HG02981 (cell line): ENCODE measurements around the gene SLC2A8.

Experiments used
- ATAC-seq: cut with Tn5 transposase; IDR thresholded peaks from one replicate; pipeline ENCODE4 v1.9.1; 2021; ENCODE audit warnings: mild to moderate bottlenecking, moderate library complexity; ENCODE audit not compliant: unreplicated experiment

SLC2A8 gene

DNA sequence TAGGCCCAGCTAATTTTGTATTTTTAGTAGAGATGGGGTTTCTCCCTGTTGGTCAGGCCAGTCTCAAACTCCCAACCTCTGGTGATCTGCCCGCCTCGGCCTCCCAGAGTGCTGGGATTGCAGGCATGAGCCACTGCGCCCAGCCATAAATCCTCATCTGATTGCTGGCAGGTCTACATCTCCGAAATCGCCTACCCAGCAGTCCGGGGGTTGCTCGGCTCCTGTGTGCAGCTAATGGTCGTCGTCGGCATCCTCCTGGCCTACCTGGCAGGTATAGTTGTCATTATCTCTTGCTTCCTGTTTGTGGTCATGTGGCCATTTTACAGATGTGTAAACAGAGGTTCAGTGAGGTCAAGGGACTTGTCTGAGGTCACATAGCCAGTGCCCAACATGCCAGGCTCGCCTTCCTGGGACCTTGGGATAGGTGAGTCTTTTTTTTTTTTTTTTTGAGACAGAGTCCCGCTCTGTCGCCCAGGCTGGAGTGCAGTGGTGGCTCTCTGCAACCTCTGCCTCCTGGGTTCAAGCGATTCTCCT is 2.8 kb downstream of the SLC2A8 start:
- ATAC-seq = no peak

DNA sequence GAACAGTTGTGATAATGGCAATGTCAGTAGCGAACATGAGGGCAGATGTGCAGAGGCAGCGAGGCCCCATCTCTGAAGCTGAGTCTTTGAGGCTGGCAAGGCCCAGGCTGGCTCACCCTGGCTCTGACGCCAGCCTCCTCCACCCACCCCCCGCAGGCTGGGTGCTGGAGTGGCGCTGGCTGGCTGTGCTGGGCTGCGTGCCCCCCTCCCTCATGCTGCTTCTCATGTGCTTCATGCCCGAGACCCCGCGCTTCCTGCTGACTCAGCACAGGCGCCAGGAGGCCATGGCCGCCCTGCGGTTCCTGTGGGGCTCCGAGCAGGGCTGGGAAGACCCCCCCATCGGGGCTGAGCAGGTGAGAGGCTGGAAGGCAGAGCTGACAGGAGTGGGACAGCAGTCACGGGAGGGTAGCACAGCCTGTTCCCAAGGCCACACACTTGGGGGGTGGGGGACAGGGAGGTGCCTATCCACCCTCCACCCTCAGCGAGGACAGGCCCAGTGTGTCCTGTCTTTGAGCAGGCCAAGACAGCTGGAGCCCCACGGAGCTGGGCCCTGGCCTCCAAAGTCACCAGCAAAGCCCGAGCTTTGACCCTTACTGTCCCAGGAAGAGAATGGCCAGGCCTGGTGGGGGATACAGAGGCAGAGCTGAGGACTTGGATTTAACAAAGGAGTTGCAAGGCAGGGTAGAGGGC is 5.6 kb downstream of the SLC2A8 start:
- no peak for ATAC-seq

DNA sequence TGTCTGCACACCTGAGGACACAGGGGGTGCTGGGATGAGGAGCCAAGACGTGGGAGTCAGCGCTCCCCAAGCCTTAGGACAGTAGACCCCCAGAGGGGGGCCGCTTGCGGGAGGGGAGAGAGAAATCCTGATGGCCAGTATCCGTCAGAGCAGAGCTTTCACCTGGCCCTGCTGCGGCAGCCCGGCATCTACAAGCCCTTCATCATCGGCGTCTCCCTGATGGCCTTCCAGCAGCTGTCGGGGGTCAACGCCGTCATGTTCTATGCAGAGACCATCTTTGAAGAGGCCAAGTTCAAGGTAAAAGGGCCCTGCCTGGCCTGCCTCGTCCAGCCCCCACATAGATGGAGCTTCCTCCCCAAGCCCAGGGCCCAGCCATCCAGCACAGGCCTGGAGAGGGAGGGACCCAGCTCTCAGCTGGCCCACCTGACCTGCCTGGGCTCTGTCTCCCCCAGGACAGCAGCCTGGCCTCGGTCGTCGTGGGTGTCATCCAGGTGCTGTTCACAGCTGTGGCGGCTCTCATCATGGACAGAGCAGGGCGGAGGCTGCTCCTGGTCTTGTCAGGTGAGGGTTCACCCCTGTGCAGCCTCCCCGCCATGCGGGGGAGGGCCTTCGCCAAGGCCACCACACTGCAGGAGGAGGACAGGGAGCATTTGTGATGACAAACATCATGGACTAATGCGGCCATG is 6.7 kb downstream of the SLC2A8 start:
- no peak for ATAC-seq

DNA sequence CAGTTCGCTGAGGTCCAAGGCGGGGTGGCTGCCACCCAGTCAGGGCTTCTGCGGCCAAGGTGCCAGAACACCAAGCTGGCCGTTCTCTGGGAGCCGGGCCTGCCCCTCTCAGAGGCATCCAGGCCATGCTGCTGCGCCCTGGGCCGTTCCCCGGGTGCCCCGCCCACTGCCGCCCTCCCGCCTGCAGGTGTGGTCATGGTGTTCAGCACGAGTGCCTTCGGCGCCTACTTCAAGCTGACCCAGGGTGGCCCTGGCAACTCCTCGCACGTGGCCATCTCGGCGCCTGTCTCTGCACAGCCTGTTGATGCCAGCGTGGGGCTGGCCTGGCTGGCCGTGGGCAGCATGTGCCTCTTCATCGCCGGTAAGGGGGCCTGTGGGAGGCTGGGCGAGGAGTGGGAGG is 7.7 kb downstream of the SLC2A8 start:
- ATAC-seq = no peak

DNA sequence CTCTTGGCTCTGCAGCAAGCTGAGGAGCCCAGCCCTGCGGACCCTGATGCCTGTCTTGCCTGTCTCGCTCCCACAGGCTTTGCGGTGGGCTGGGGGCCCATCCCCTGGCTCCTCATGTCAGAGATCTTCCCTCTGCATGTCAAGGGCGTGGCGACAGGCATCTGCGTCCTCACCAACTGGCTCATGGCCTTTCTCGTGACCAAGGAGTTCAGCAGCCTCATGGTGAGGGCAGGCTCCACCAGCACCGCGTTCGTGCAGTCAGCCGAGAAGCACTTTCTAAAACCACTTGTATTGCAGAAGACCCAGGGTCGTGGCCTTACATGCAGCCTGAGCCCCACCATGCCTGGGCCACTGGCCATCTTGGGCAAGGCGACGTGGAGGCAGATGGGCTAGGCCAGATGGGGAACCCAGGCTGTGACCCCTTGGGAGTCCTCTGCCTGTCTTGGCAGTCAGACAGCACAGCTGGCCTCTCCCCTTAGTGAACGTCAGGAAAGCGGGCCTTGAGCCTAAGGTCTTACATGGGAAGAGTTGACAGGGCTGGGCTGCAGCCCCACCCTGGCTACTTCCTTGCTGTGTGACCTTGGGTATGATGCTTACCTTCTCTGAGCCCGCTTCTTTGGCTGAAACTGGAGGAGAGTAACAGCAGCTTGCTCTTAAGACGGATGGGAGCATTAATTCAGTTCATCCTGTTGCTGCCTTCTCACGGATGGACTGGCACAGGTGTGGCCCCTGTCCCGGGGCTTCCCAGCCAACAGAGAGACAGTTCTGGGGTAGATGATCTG is 8.6 kb downstream of the SLC2A8 start:
- no peak for ATAC-seq

DNA sequence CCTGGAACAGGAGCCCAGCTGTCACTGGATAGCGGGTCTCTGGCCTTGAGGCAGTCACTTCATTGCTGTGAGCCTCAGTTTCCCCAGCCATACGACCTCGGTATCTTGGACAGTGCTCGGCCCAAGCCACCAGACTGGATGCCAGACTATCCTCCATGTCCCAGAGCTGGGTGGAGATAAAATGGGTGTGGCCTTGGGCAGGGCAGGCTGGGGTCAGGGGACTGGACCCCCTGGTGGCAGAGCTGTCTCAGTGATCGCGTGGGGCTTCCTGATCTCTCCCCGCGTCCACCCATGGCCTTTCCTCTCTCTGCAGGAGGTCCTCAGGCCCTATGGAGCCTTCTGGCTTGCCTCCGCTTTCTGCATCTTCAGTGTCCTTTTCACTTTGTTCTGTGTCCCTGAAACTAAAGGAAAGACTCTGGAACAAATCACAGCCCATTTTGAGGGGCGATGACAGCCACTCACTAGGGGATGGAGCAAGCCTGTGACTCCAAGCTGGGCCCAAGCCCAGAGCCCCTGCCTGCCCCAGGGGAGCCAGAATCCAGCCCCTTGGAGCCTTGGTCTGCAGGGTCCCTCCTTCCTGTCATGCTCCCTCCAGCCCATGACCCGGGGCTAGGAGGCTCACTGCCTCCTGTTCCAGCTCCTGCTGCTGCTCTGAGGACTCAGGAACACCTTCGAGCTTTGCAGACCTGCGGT is 10.0 kb downstream of the SLC2A8 start:
- ATAC-seq = no peak

DNA sequence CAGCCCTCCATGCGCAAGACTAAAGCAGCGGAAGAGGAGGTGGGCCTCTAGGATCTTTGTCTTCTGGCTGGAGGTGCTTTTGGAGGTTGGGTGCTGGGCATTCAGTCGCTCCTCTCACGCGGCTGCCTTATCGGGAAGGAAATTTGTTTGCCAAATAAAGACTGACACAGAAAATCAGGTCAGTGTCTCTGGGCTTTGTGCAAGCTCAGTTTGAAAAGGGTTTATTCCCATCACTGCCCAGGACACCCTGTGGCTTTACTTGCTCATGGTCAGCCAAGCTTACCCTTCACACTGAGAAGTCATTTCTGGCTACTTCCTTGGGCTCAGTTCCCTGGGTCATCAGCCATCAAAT is 10.5 kb downstream of the SLC2A8 start:
- no peak for ATAC-seq

DNA sequence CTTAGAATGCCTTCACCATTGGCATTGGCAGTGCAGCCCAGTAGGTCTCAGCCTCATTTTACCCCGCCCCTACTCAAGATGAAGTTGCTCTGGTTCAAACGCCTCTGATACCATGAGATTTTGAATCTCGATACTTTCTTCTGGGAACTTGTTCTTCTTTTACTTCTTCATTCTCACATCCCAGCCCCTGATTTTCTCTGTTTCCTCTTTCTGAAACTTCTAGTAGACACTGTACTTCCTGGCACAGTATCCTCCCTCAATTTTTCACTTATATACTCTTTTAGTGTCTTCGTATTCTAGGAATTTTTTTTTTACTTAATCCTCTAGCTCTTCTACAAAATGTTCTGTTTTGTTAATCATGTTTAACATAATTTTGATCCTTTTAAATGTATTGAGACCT is 14.2 kb downstream of the SLC2A8 start:
- no peak for ATAC-seq

DNA sequence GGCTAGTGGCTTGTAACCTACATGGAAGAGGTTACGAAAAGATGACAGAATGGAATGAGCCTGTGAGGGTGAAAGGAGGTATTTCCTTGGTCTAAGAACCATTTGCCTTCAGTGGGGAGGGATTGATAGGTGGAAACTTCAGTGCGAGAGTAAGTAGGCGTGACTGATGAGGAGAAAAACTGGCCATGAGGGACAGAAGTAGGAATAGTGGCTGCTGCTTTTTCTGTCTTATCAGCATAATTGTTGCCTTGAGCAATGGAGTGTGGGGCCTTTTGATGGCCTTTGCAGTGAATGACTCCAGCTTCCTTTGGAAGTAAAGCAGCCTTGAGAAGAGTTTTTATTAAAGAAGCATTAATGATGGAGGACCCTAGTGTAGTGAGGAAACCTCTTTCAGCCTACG is 18.2 kb downstream of the SLC2A8 start:
- no peak for ATAC-seq

DNA sequence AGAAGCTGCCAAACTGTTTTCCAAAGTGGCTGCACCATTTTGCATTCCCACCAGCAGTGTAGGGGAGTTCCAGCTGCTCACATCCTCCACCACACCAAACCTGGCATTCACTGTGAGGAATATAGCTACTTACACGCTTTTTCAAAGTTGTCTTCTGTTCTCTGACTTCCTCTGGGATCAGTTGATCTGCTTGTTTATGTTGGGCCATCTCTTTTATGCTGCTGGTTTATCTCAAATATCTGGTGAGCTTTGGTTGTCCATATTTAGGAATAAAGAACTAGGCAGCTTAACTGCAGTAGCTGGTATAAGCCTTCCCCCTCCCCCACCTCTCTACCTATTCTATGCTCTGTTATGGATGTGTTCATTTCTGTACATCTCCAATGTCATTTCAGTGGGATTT is 18.7 kb downstream of the SLC2A8 start:
- no peak for ATAC-seq

DNA sequence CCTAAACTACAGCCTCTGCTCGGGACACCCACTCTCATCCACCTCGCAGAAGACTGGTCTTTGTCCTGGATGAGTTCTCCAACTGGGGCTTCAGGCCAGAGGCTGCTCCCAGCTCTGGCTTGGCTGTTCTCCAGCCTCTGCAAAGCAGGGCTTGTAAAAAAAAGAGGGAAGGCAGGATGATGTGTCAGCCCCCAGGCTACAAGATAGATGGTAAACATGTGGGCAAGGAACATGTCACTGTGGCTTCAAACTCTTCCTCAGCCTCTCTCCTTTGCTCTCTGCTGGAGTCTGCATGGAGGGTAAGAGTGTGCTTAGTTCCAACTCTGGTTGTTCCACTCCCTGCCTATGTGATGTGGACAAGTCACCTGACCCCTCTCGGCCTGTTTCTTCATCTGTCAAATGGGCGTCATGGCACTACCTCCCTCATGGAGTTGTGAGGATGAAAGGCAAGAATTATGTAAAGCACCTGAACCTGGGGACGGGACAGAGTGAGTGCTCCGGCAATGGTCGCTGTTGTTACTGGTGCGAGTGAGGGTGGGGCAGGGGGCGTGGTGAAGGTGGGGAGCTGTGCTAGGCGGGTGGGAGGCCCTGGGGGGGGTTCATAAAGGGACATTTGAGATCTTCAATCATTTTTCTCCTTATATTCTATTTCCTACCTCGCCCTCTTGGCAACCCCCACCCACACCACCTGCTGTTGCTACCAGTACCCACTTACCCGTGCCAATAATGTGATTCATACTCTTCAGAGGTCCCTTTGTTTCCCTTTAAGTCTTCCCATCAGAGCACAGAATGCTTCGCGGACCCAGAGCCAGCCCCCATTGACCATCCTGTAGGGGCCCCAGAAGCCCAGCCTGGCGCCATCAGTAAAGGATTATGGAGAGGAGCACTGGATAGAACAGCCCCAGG is 20.4 kb downstream of the SLC2A8 start:
- ATAC-seq = no peak

DNA sequence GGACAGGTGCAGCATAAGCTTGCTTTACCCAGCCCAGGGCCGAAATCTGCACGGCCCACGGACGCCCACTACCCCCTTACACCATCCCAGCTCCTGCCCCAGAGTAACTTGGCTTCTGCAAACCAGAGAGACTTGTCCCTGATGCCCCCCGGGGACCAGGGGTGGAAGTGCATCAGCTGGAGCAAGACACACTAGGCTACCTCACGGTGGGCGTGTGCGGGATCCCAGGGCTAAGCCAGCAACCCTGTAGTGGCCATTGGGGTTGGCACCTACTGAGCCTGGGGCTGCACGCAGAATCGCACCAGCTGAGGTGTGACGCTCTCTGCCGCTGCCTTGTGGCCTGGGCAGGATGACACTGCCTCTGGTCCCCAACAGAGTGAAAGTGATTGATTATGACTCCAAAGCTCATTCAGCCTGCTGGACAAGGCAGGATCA is 21.1 kb downstream of the SLC2A8 start:
- ATAC-seq = no peak

DNA sequence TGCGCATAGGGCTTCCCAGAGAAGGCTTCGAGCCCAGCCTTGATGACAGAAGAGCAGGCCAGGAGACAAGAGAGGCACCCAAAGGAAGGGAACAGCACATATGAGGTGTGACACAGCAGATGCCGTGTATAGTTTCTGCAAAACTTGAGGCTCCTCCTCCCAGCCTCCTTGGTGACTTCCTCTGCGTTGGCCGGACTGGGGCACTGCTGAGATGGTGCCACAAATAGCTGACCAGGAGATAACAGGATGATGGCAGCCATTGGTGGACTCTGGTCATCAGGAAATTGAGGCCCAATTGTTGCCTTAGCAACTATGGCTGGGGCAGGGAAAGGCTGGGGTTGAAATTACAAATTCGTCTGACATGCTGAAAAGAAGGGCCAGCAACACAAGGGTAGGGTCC is 22.4 kb downstream of the SLC2A8 start:
- no peak for ATAC-seq

DNA sequence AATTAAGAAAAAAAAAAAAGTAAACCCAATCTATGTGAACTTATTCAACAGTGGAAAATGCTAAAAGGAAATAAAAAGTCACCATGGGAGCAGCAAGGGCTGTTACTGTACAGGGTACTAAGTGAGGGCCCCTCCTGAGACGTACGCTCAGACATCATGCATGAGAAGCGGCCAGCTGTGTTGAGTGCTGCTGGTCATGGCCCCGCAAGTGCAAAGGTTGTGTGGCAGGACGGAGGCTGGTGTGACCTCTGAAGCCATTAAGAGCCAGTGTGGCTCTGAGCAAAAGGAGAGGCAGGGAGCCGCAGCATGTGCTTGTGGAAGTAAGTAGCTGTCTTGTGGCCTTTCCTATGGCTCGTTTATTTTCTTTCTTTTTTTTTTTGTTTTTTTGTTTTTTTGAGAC is 24.1 kb downstream of the SLC2A8 start:
- no peak for ATAC-seq

DNA sequence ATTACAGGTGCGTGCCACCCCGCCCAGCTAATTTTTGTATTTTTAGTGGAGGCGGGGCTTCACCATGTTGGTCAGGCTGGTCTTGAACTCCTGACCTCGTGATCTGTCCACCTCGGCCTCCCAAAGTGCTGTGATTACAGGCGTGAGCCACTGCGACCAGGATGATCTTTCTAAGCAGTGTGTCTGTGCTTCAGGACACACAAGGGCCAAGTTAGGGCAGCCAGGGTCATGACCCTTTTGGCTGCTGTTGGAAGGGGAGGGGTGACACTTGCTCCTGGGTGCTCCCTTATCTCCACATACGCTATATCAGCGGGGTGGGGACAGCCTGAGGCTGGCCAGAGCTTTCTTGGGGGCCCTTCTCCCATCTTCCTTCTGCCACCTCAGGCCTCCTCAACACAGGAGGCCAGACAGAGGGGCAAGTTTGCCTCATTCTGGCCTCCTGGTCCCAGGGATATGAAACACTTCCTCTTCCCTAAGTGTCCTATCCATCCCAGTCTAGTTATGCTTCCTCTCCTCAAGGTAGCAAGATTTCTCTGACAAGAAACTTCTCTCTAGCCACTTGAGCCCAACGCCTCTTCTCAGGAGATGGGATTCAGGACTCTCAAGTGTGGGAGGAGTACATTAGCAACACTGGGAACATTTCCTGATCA is 25.3 kb downstream of the SLC2A8 start:
- ATAC-seq = no peak

DNA sequence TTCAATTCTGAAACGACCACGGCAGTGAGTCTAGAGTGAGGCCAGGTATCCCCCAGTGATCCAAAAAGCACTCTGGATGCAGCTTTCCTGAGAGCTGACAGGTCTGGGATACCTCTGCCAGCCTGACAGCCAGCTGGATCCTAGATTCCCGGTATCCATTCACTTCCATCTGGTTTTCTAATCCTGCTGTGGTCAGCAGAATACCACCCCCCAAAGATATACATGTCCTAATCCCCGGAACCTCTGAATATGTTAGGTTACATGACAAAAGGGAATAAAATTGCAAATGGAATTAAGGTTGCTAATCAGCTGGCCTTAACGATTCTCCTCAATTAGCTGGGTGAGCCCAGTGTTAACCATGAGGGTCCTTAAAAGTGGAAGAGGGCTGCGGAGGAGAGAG is 25.8 kb downstream of the SLC2A8 start:
- ATAC-seq = no peak

DNA sequence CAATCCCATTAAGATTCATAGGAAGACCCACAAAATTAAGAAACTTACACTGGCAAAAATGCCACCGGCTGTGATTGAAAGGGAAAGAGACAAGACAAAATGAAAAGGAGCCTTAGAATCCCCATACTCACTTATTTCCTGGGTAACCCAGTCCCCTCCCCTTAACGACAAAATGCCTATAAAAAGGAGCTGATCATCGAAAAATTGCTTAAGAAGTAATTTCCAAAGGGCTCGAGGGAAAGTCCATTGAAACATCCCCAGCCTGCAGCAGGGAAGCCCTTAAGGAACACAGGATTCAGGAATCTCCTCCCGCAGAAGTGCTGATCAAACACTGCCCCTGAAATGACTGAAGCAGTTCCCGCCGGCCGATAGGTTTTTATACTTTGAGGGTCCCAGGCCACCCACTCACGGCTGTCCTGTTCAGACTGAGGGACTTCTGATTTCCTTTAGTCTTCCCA is 26.5 kb downstream of the SLC2A8 start:
- ATAC-seq = no peak

DNA sequence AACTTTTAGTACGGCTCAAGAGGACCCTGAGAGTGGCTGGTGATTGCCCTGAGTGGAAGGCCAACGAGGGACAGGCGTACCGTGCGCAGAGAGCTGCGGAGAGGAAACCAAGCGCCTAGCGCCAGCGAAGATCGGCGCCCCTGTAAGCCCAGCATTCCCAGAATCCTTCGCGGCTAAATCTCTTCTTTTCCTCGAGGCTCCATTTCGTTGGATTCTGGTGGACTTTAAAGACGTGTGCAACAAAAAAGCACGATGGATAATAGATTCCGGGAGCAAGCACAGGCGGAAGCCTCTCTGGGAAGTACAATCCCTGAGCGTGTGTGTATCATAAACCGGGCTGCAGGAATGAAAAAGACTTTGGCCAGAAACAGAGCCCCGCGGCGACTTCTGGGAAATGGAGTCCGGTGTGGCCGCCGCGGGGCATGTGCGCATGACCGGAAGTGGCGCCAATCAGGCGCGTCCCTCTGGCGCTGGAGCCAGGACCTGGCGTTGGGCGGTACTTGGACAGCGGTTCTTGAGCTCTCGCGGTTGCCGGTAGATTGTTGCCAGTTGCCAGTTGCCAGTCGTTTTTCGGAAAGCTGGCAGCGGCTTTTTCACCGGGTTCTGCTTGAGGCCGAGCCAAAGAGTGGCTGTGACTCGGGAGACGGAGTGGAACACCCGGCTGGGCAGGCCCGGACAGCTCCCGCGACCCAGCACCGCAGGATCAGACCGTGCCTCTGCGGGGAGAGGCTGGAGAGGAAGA is 27.1 kb downstream of the SLC2A8 start, which contains the start of gene ZNF79:
TSS of gene ZNF79 (plus strand) at position 449 of the 742 bp plus-strand sequence. CDS start 406 bp downstream, outside the sequence.
- peak; percentile 81 for ATAC-seq

DNA sequence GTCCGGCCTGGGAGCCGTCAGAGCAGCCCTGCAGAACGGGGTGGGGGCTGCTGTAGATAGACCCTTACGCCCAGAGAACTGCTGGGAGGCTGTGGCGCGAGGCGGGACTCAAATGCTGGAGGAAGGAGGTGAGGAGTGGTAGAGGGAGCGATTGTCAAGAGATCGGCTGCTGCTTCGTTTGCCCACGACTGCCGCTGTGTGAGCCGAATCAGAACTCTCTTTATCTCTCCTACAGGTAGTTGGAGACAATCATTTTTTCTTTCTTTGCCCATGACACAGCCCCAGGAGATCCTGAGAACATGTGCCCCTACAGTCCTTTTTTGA is 27.7 kb downstream of the SLC2A8 start:
- peak; percentile 9 for ATAC-seq
